Epithelial cell of esophagus (primary cell): ENCODE results near the gene TLK2.
"Not testable (repeated sequence)": the region's sequence is repeated elsewhere in the genome, so short reads cannot be mapped to it uniquely, and the experiment has no call there.

Experiments
- DNase-seq: peaks from one replicate; pipeline ENCODE4 v3.0.0; 2010; ENCODE audit warnings: low read depth
- H3K4me3 ChIP-seq: 2 replicates; pipeline ENCODE4 v1.5.1; 2011; ENCODE audit warnings: mild to moderate bottlenecking, low read length, control low read depth
- CTCF ChIP-seq: IDR thresholded peaks from 2 replicates; pipeline ENCODE4 v1.5.1; 2011; ENCODE audit warnings: low read depth, mild to moderate bottlenecking, low read length, control low read depth, inconsistent platforms; ENCODE audit not compliant: insufficient read depth; ENCODE audit errors: missing control alignments

The TLK2 gene

GRCh38 chr17:62478424-62478879 lies at the start of gene TLK2:
Gene TLK2, plus strand, starts transcription at chr17:62478825. Its CDS starts 2,301 bp downstream, at chr17:62481126.
- DNase-seq: peak; percentile 69
- TF ChIP-seq CTCF: no peak
- peak within 1 kb of the TSS; percentile 51 for H3K4me3 ChIP-seq

- not testable (repeated sequence) for H3K4me3 ChIP-seq, DNase-seq
Observed at GRCh38 chr17:62435251-62435650, 43.4 kb upstream of the TLK2 start.

- DNase-seq, H3K4me3 ChIP-seq: not testable (repeated sequence)
Observed at GRCh38 chr17:62441181-62441580, 37.4 kb upstream of the TLK2 start.

- no peak for DNase-seq
- H3K4me3 ChIP-seq: no peak overlapping the region
- TF ChIP-seq CTCF: no peak
Observed at GRCh38 chr17:62444063-62444462, 34.6 kb upstream of the TLK2 start.

GRCh38 chr17:62445791-62446190 lies 32.8 kb upstream of the TLK2 start:
- DNase-seq, H3K4me3 ChIP-seq: not testable (repeated sequence)

GRCh38 chr17:62452195-62452594 lies 26.4 kb upstream of the TLK2 start:
- H3K4me3 ChIP-seq, DNase-seq: not testable (repeated sequence)

- not testable (repeated sequence) for H3K4me3 ChIP-seq, DNase-seq
Observed at GRCh38 chr17:62453041-62453440, 25.6 kb upstream of the TLK2 start.

GRCh38 chr17:62453656-62454055 lies 25.0 kb upstream of the TLK2 start:
- not testable (repeated sequence) for DNase-seq

GRCh38 chr17:62454111-62454510 lies 24.5 kb upstream of the TLK2 start:
- not testable (repeated sequence) for DNase-seq, H3K4me3 ChIP-seq

More at GRCh38 chr17:62453656-62454055, 25.0 kb upstream of the TLK2 start:
- not testable (repeated sequence) for H3K4me3 ChIP-seq

GRCh38 chr17:62456016-62456415 lies 22.6 kb upstream of the TLK2 start:
- no peak overlapping the region for H3K4me3 ChIP-seq
- no peak for TF ChIP-seq CTCF
- DNase-seq: no peak

- DNase-seq, H3K4me3 ChIP-seq: not testable (repeated sequence)
Observed at GRCh38 chr17:62458483-62458882, 20.1 kb upstream of the TLK2 start.

GRCh38 chr17:62464422-62464821 lies 14.2 kb upstream of the TLK2 start:
- H3K4me3 ChIP-seq, DNase-seq: not testable (repeated sequence)

GRCh38 chr17:62465271-62465670 lies 13.4 kb upstream of the TLK2 start:
- DNase-seq, H3K4me3 ChIP-seq: not testable (repeated sequence)

- DNase-seq: peak; percentile 85
- not testable (repeated sequence) for H3K4me3 ChIP-seq
Observed at GRCh38 chr17:62470666-62471379, 7.8 kb upstream of the TLK2 start.

- not testable (repeated sequence) for DNase-seq, H3K4me3 ChIP-seq
Observed at GRCh38 chr17:62471380-62471880, 7.2 kb upstream of the TLK2 start.
